BJ (cell line): Measurements from ENCODE around the gene ASB13. TPM values are rescaled to one million over a fixed set of nuclear protein-coding genes. Genes with fewer than 3 reads are reported as not detected.
A peak's percentile ranks its signal among the peaks of the same experiment; 100 is the strongest.

Experiments used
- CTCF ChIA-PET: fragments of 350-600 bp; formaldehyde crosslinking; extraction: SDS; loops from one replicate; lab custom pipeline; 2021; ENCODE audit warnings: antibody characterized with exemption, inconsistent platforms; lab: Yijun Ruan, JAX
- POLR2A ChIA-PET: fragments of 300-600 bp; sonication (Branson Sonifier 250); formaldehyde crosslinking; extraction: SDS; loops from one replicate; lab custom pipeline; 2021; ENCODE audit warnings: antibody characterized with exemption; lab: Charles Lee
- DNase-seq: peaks from one replicate; pipeline ENCODE4 v3.0.0-alpha.2; 2011; ENCODE audit warnings: low read depth
- H3K27me3 ChIP-seq: 2 replicates; pipeline ENCODE4 v1.6.0; 2011; ENCODE audit warnings: low read length; ENCODE audit not compliant: control insufficient read depth, insufficient read depth
- H3K36me3 ChIP-seq: 2 replicates; pipeline ENCODE4 v1.5.1; 2011; ENCODE audit warnings: low read length; ENCODE audit not compliant: control insufficient read depth, insufficient read depth
- H3K4me3 ChIP-seq: 2 replicates; pipeline ENCODE4 v1.5.1; 2011; ENCODE audit warnings: low read depth, mild to moderate bottlenecking, control low read depth, low read length
- polyA plus RNA-seq: library from polyadenylated mRNA; depleted of rRNA; stranded (reverse); fragments of >200 nt; gene quantifications from 2 replicates; pipeline ENCODE4 v1.2.3, GENCODE V29; 2011
- TF ChIP-seq, protein P1 (sequence below): IDR thresholded peaks from 2 replicates; pipeline ENCODE4 v1.5.1; 2011; ENCODE audit warnings: low read depth, mild to moderate bottlenecking, control low read depth, inconsistent platforms, low read length, moderate library complexity; ENCODE audit not compliant: insufficient read depth

ASB13 gene
- polyA plus RNA-seq, 1 experiment = 8.6 TPM

- Histone ChIP-seq H3K36me3 (no peaks in the 10 kb centered on the region), H3K27me3 (no peaks in the 10 kb centered on the region), H3K4me3 (no peak overlapping the region)
- TF ChIP-seq, protein P1, sequence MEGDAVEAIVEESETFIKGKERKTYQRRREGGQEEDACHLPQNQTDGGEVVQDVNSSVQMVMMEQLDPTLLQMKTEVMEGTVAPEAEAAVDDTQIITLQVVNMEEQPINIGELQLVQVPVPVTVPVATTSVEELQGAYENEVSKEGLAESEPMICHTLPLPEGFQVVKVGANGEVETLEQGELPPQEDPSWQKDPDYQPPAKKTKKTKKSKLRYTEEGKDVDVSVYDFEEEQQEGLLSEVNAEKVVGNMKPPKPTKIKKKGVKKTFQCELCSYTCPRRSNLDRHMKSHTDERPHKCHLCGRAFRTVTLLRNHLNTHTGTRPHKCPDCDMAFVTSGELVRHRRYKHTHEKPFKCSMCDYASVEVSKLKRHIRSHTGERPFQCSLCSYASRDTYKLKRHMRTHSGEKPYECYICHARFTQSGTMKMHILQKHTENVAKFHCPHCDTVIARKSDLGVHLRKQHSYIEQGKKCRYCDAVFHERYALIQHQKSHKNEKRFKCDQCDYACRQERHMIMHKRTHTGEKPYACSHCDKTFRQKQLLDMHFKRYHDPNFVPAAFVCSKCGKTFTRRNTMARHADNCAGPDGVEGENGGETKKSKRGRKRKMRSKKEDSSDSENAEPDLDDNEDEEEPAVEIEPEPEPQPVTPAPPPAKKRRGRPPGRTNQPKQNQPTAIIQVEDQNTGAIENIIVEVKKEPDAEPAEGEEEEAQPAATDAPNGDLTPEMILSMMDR = no peak
- ChIA-PET POLR2A (no interaction called here), CTCF (interaction anchor here (1.1 to 1.5 kb wide), 3 partner anchors 14 to 23 kb away, joined by 3 to 8 read pairs (median 3); no protein-coding TSS in a partner anchor)
- DNase-seq = no peak
Observed at GRCh38 chr10:5599613-5600520, 66.5 kb downstream of the ASB13 start.

GRCh38 chr10:5598085-5598690 is 68.2 kb downstream of the ASB13 start:
- TF ChIP-seq, protein P1 = no peak
- ChIA-PET CTCF (interaction anchor here (1.5 kb wide), 1 partner anchor 25 kb away, joined by 8 read pairs; no protein-coding TSS in a partner anchor), POLR2A (no interaction called here)
- no peak overlapping the region for H3K4me3 ChIP-seq
- H3K27me3 ChIP-seq = no peaks in the 10 kb centered on the region
- H3K36me3 ChIP-seq = no peaks in the 10 kb centered on the region
- no peak for DNase-seq

GRCh38 chr10:5596611-5597341 is 69.6 kb downstream of the ASB13 start:
- ChIA-PET POLR2A (interaction anchor here (0.6 kb wide), 1 partner anchor 18 kb away, joined by 9 read pairs; no protein-coding TSS in a partner anchor), CTCF (interaction anchor here (0.7 to 2.3 kb wide), 7 partner anchors 11 to 153 kb away, joined by 3 to 6 read pairs (median 3); no protein-coding TSS in a partner anchor)
- H3K4me3 ChIP-seq = no peak overlapping the region
- H3K27me3 ChIP-seq = no peaks in the 10 kb centered on the region
- DNase-seq = no peak
- H3K36me3 ChIP-seq = no peaks in the 10 kb centered on the region
- TF ChIP-seq, protein P1 = 0 out of 2 replicates have a peak, but pooled peaks have one; percentile 2

- no peaks in the 10 kb centered on the region for H3K27me3 ChIP-seq
- DNase-seq = peak; percentile 85
- TF ChIP-seq, protein P1 = no peak
- ChIA-PET CTCF (interaction anchor here (0.8 to 2.3 kb wide), 7 partner anchors 13 to 176 kb away, joined by 3 to 7 read pairs (median 3); no protein-coding TSS in a partner anchor), POLR2A (interaction anchor here (0.6 kb wide), 1 partner anchor 18 kb away, joined by 9 read pairs; no protein-coding TSS in a partner anchor)
- peak overlapping the region; percentile 1; the same call in 1 of the 2 replicates for H3K4me3 ChIP-seq
- H3K36me3 ChIP-seq = no peaks in the 10 kb centered on the region
Observed at GRCh38 chr10:5595994-5596471, 70.4 kb downstream of the ASB13 start.
